BJ (cell line): ENCODE results near the gene ATP8B4. TPM values are rescaled to one million over a fixed set of nuclear protein-coding genes. Genes with fewer than 3 reads are reported as not detected.

ENCODE experiments used
- CTCF ChIA-PET: fragments of 350-600 bp; formaldehyde crosslinking; extraction: SDS; loops from one replicate; lab custom pipeline; 2021; ENCODE audit warnings: antibody characterized with exemption, inconsistent platforms; lab: Yijun Ruan, JAX
- POLR2A ChIA-PET: fragments of 300-600 bp; sonication (Branson Sonifier 250); formaldehyde crosslinking; extraction: SDS; loops from one replicate; lab custom pipeline; 2021; ENCODE audit warnings: antibody characterized with exemption; lab: Charles Lee
- DNase-seq: peaks from one replicate; pipeline ENCODE4 v3.0.0-alpha.2; 2011; ENCODE audit warnings: low read depth
- H3K27me3 ChIP-seq: 2 replicates; pipeline ENCODE4 v1.6.0; 2011; ENCODE audit warnings: low read length; ENCODE audit not compliant: control insufficient read depth, insufficient read depth
- H3K36me3 ChIP-seq: 2 replicates; pipeline ENCODE4 v1.5.1; 2011; ENCODE audit warnings: low read length; ENCODE audit not compliant: control insufficient read depth, insufficient read depth
- H3K4me3 ChIP-seq: 2 replicates; pipeline ENCODE4 v1.5.1; 2011; ENCODE audit warnings: low read depth, mild to moderate bottlenecking, control low read depth, low read length
- polyA plus RNA-seq: library from polyadenylated mRNA; depleted of rRNA; stranded (reverse); fragments of >200 nt; gene quantifications from 2 replicates; pipeline ENCODE4 v1.2.3, GENCODE V29; 2011
- TF ChIP-seq, protein P1 (sequence below): IDR thresholded peaks from 2 replicates; pipeline ENCODE4 v1.5.1; 2011; ENCODE audit warnings: low read depth, mild to moderate bottlenecking, control low read depth, inconsistent platforms, low read length, moderate library complexity; ENCODE audit not compliant: insufficient read depth

Gene ATP8B4
- polyA plus RNA-seq, 1 experiment = 0.23 TPM

- Histone ChIP-seq H3K4me3 (no peak overlapping the region), H3K36me3 (no peaks in the 10 kb centered on the region), H3K27me3 (no peaks in the 10 kb centered on the region)
- TF ChIP-seq, protein P1, sequence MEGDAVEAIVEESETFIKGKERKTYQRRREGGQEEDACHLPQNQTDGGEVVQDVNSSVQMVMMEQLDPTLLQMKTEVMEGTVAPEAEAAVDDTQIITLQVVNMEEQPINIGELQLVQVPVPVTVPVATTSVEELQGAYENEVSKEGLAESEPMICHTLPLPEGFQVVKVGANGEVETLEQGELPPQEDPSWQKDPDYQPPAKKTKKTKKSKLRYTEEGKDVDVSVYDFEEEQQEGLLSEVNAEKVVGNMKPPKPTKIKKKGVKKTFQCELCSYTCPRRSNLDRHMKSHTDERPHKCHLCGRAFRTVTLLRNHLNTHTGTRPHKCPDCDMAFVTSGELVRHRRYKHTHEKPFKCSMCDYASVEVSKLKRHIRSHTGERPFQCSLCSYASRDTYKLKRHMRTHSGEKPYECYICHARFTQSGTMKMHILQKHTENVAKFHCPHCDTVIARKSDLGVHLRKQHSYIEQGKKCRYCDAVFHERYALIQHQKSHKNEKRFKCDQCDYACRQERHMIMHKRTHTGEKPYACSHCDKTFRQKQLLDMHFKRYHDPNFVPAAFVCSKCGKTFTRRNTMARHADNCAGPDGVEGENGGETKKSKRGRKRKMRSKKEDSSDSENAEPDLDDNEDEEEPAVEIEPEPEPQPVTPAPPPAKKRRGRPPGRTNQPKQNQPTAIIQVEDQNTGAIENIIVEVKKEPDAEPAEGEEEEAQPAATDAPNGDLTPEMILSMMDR = no peak
- POLR2A ChIA-PET = interaction anchor here (0.7 kb wide), 1 partner anchor 209 kb away, joined by 3 read pairs; no protein-coding TSS in a partner anchor
- no peak for DNase-seq
- CTCF ChIA-PET = interaction anchor here (2.1 kb wide), 1 partner anchor 8 kb away, joined by 5 read pairs; no protein-coding TSS in a partner anchor
These were observed 230.3 kb downstream of the ATP8B4 start for GRCh38 chr15:49888734-49889133.

DNA sequence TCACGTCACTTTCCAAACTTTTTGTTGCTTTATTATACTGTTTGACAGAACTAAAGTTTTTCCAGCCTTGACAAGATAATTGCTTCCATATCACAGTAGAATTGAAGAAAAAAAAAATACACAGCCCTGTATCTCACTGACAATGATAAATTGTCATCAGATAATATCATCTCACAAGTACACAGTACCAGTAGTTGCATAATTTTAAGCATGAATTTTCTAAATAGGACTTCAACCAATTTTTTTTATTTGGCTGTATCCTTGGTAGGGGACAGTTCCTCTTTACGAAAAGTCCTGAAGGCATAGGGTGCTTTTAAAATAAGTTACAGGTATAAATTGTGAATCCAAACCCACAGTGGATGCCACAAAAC, 230.7 kb downstream of the ATP8B4 start:
- POLR2A ChIA-PET = interaction anchor here (0.7 kb wide), 1 partner anchor 208 kb away, joined by 3 read pairs; no protein-coding TSS in a partner anchor
- TF ChIP-seq, protein P1 = no peak
- no peak for DNase-seq
- CTCF ChIA-PET = interaction anchor here (1.8 to 2.1 kb wide), 2 partner anchors 9 to 15 kb away, joined by 5 to 8 read pairs; no protein-coding TSS in a partner anchor
- no peaks in the 10 kb centered on the region for H3K27me3 ChIP-seq
- no peak overlapping the region for H3K4me3 ChIP-seq
- no peaks in the 10 kb centered on the region for H3K36me3 ChIP-seq

- no peaks in the 10 kb centered on the region for H3K27me3 ChIP-seq
- no peaks in the 10 kb centered on the region for H3K36me3 ChIP-seq
- ChIA-PET CTCF (interaction anchor here (1.8 to 2.1 kb wide), 2 partner anchors 9 to 16 kb away, joined by 5 to 8 read pairs; no protein-coding TSS in a partner anchor), POLR2A (interaction anchor here (0.6 kb wide), 1 partner anchor 654 kb away, joined by 3 read pairs; no protein-coding TSS in a partner anchor)
- no peak overlapping the region for H3K4me3 ChIP-seq
- DNase-seq = no peak
- TF ChIP-seq, protein P1 = no peak
These were observed 231.2 kb downstream of the ATP8B4 start for GRCh38 chr15:49887659-49888322.

DNA sequence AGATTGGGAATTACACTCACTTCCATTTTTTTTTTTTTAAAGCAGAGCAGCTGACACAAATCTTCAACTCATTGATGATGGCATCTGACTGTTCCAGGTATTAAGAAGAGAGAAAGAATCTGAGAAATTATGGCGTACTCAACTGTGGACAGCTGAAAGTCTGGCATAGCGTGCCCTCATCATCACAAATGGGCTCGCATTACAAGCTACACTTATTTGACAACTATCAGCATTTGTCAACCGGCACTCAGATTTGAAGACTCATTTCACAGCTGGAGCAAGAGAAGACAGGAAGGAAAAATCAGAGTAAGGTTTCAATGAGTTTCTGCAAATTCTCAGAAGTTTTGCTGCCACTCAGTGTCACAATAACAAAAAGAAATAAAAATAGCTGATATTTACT, 235.9 kb downstream of the ATP8B4 start:
- DNase-seq = no peak
- CTCF ChIA-PET = interaction anchor here (0.5 kb wide), 1 partner anchor 12 kb away, joined by 3 read pairs; no protein-coding TSS in a partner anchor
- no peaks in the 10 kb centered on the region for H3K27me3 ChIP-seq
- no peaks in the 10 kb centered on the region for H3K36me3 ChIP-seq
- no peak overlapping the region for H3K4me3 ChIP-seq
- TF ChIP-seq, protein P1 = no peak
- POLR2A ChIA-PET = no interaction called here

DNA sequence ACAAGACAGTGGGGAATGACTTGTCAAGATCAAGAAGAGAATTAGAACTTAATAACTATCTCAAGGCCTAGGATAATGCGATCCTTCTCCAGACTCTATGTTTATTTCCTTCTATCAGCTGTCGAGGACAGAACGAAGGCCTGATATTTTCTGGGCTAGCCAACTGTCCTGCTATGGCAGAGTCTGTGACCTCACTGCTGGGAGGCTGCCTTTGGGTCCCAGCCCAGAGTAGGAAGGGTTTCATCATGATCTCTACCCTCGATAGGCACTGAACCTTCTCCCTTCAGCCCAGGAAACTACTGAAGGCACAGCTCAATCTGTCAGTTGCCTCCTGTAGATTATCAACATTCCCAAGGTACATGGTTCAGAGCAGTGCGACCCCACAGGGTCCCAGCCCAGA, 237.2 kb downstream of the ATP8B4 start:
- DNase-seq = no peak

More for the DNA sequence above, 237.2 kb downstream of the ATP8B4 start:
- H3K36me3 ChIP-seq = no peaks in the 10 kb centered on the region
- H3K4me3 ChIP-seq = no peak overlapping the region
- H3K27me3 ChIP-seq = no peaks in the 10 kb centered on the region
- TF ChIP-seq, protein P1 = no peak
- ChIA-PET POLR2A (no interaction called here), CTCF (interaction anchor here (0.8 kb wide), 1 partner anchor 26 kb away, joined by 3 read pairs; no protein-coding TSS in a partner anchor)
